NCI-H2081 (cell line): Measurements from ENCODE around the gene OR4F6.

Experiments used
- DNase-seq, 2 experiments: peaks; one replicate each; lab custom pipeline; 2025; lab: John Stamatoyannopoulos, UW

OR4F6 gene

DNA sequence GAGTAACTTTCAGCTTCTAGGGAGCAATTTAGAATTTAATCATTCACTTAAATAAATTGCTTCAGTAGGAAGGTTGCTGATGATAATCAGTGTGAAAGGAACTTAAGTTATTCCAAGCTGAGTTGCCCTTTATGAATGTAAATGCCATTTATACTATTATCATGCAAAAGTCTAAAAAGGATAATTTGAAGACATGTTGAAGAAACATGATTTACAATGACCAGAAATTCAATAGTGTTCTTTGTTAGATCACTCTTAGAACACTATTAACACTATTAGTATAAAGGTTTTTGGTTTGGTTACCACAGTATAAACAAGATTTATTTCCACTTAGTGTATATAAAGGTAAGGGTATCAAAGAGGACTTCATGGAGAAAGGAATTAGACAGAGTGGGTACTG, 1.6 kb downstream of the OR4F6 start:
- DNase-seq = no peak

GRCh38 chr15:101805605-101806345, 2.5 kb downstream of the OR4F6 start:
- no peak for DNase-seq

GRCh38 chr15:101807345-101807945, 4.1 kb downstream of the OR4F6 start:
- no peak for DNase-seq

GRCh38 chr15:101808201-101808600, 4.9 kb downstream of the OR4F6 start:
- peak in 1 of 2 experiments; percentile 9 for DNase-seq

DNA sequence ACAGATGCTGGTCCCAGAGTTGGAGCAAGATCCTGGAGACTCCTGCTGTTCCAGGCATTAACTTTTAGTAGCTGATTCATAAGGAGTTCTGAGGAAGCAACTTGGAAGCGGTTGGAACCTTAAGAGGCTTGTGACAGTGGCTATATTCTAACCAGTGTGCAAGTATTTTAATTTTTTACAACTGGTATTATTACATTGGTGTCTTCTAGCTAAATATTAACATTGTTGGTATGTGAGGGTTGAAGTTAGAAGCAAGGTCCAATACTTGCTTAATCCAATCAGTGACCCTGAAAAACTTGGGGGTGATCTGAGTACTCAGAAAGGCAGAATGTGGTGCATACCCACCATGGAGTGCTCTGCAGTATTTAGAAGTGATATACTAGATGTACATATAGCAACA, 7.1 kb downstream of the OR4F6 start:
- DNase-seq = no peak

GRCh38 chr15:101810876-101811275, 7.6 kb downstream of the OR4F6 start:
- no peak for DNase-seq

DNA sequence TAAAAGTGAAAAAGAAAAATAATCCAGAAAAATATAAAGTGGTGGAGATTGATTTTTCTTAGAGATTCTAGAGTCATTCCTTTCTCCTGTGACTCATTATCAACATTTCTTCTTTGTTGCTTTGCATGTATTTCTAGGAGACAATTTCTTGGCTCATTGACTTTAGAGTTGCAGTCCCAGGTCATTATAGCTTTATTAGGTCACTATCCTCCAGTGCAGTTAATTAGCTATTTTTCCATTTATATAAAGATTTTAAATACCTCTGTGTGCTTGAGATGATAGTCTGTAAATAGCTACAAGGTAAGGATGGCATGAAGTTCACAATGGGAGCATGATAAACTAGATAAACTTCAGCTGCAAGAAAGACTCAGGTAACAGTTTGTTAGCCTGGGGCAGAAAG, 8.6 kb downstream of the OR4F6 start, which contains the start of gene OR4F15:
TSS of gene OR4F15 (plus strand) at position 301 of the 400 bp plus-strand sequence. CDS start 5,985 bp downstream, outside the sequence.
- DNase-seq = no peak

GRCh38 chr15:101813803-101814534, 10.7 kb downstream of the OR4F6 start:
- DNase-seq = no peak

DNA sequence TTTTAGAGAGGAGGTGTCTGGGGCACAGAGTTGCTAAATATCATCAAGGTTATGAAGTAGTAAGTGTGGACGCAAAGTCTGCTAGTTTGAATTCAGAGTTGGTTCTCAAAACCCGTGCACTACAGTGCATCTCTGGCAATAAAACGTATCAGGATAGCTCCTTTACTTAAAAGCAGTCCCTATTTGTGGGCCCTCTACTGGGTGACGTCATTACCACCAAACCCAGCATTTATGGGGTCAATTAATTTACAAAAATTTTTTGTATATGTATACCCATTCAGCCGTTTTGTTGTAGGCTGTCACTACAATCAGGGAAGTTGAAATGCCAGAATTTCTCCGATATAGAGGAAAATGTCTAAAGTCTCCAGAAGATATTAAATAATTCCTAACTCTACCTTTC, 17.5 kb downstream of the OR4F6 start:
- no peak for DNase-seq

DNA sequence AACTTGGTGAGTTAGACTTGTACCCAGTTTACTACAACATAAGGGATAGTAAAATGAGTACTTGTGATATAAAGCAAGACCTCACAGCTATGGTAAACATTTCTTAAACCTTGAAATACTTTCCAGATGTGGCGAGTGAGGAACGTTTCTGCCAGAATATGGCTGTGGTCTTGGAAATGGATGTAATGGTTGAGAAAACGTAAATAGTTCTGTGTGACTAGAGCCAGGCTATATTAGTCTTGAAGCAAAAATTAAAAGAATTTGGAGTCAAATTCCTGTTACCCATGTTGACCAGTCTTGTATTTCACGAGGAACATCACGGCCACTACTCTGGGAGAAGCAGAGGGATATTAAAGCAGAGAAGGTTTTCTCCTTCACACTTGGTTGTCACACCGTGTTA, 23.9 kb downstream of the OR4F6 start:
- no peak for DNase-seq

DNA sequence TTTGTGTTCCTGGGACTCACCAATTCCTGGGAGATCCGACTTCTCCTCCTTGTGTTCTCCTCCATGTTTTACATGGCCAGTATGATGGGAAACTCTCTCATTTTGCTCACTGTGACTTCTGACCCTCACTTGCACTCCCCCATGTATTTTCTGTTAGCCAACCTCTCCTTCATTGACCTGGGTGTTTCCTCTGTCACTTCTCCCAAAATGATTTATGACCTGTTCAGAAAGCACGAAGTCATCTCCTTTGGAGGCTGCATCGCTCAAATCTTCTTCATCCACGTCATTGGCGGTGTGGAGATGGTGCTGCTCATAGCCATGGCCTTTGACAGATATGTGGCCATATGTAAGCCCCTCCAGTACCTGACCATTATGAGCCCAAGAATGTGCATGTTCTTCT, 25.5 kb downstream of the OR4F6 start:
- DNase-seq = no peak

- no peak for DNase-seq
These were observed 38.3 kb downstream of the OR4F6 start for GRCh38 chr15:101841656-101842055.

DNA sequence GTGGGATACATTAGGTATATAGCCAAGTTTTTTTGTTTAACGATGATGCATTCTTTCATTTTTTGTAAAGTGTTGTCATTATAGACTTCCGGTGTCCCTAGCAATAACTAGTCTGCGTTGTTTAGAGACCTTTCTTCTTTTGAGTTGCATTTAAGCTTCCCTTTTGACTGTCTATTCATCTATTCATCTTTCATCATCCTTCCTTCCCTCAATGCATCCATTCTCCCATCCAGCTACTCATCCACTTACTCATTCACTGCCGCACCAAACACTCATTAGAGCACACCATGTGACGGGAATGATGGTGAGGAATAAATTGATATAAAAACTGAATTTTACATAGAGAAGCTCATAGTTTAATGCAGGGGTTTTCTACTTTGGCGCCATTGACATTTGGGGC, 41.6 kb downstream of the OR4F6 start:
- no peak for DNase-seq

- DNase-seq = no peak
These were observed 49.0 kb downstream of the OR4F6 start for GRCh38 chr15:101852356-101852755.
